ENCODE results near the gene HYAL1.

- TF ChIP-seq CTCF (IDR thresholded peaks at IDR 0.05) = no peak
- TF ChIP-seq POLR2AphosphoS5 (IDR thresholded peaks at IDR 0.05) = no peak
- no peak for TF ChIP-seq POLR2A (IDR thresholded peaks at IDR 0.05)
These were observed 36.0 kb downstream of the HYAL1 start for GRCh38 chr3:50267280-50267913.

All from breast epithelium (tissue), 3 donors.